HEK293T (cell line): Measurements from ENCODE around the gene LMF1.

Experiments
- ELF4 ChIP-seq: fragments of 450-650 bp; IDR thresholded peaks from 2 replicates; pipeline ENCODE4 v1.6.1; 2017; ENCODE audit warnings: antibody characterized with exemption
- FOXK2 ChIP-seq: fragments of 450-650 bp; IDR thresholded peaks from 2 replicates; pipeline ENCODE4 v1.6.1; 2016; ENCODE audit warnings: mild to moderate bottlenecking
- L3MBTL2 ChIP-seq: fragments of 450-650 bp; conservative IDR thresholded peaks from 2 replicates; pipeline ENCODE4 v1.6.1; 2016; ENCODE audit warnings: mild to moderate bottlenecking
- LEF1 ChIP-seq: fragments of 450-650 bp; IDR thresholded peaks from 2 replicates; pipeline ENCODE4 v1.6.1; 2017; ENCODE audit warnings: mild to moderate bottlenecking, borderline replicate concordance
- SP1 ChIP-seq: fragments of 450-650 bp; IDR thresholded peaks from 2 replicates; pipeline ENCODE4 v1.6.1; 2017
- SUZ12 ChIP-seq: fragments of 450-650 bp; IDR thresholded peaks from 2 replicates; pipeline ENCODE4 v1.6.1; 2016; ENCODE audit warnings: mild to moderate bottlenecking

GRCh38 chr16:890217-890616 is 80.6 kb downstream of the LMF1 start:
- TF ChIP-seq L3MBTL2 (no peak), ELF4 (no peak), FOXK2 (no peak), SP1 (no peak), SUZ12 (no peak), LEF1 (no peak)
